ENCODE data around the gene SEMA3A.

- no peak for TF ChIP-seq CTCF (IDR thresholded peaks at IDR 0.05)
- no peak for TF ChIP-seq ZFX (IDR thresholded peaks at IDR 0.05; ENCODE audit: borderline replicate concordance)
Measured at GRCh38 chr7:84232646-84233045, 38.1 kb upstream of the SEMA3A start.

Data from 22Rv1 (cell line).